IMR-90 (cell line): ENCODE measurements around the gene CYB561D1. TPM values are rescaled to one million over a fixed set of nuclear protein-coding genes. Genes with fewer than 3 reads are reported as not detected.

Experiments used
- ATAC-seq: fragments of 200-7000 bp; cut with Tn5 transposase; 2 replicates; pipeline ENCODE4 v1.9.1; 2020; ENCODE audit warnings: low read depth, mild to moderate bottlenecking, moderate library complexity
- BruUV-seq: library from RNA; stranded (reverse); fragments of 400-500 nt; replicated peaks from 2 replicates; lab custom pipeline; 2021; lab: Mats Ljungman, UMichigan
- CTCF ChIA-PET: fragments of 300-600 bp; formaldehyde crosslinking; extraction: SDS; loops from one replicate; lab custom pipeline; 2021; ENCODE audit warnings: antibody characterized with exemption; lab: Yijun Ruan, JAX
- POLR2A ChIA-PET: fragments of 300-600 bp; sonication (Branson Sonifier 250); formaldehyde crosslinking; loops from one replicate; lab custom pipeline; 2022; ENCODE audit warnings: antibody characterized with exemption; ENCODE audit not compliant: unreplicated experiment; lab: Charles Lee
- DNase-seq: peaks from one replicate; pipeline ENCODE4 v3.0.0; 2013
- H2AFZ ChIP-seq: replicated peaks from 2 replicates; pipeline ENCODE3; 2013; ENCODE audit warnings: low read length, mild to moderate bottlenecking; ENCODE audit not compliant: poor library complexity
- H2AK5ac ChIP-seq: 2 replicates; pipeline ENCODE4 v1.6.1; 2013; ENCODE audit warnings: low read depth, low read length, inconsistent platforms
- H2AK9ac ChIP-seq: replicated peaks from 2 replicates; pipeline ENCODE3; 2013; ENCODE audit warnings: mild to moderate bottlenecking, low read depth, low read length, moderate library complexity; ENCODE audit not compliant: poor library complexity
- H2BK120ac ChIP-seq: 2 replicates; pipeline ENCODE4 v1.6.1; 2013; ENCODE audit warnings: low read depth, low read length, inconsistent platforms
- H2BK15ac ChIP-seq: 3 replicates; pipeline ENCODE4 v1.6.1; 2013; ENCODE audit warnings: low read depth, low read length, inconsistent platforms
- H2BK20ac ChIP-seq: 2 replicates; pipeline ENCODE4 v1.6.1; 2013; ENCODE audit warnings: low read depth, mild to moderate bottlenecking, inconsistent platforms, low read length, moderate library complexity
- H2BK5ac ChIP-seq: 2 replicates; pipeline ENCODE4 v1.6.1; 2013; ENCODE audit warnings: mild to moderate bottlenecking, low read depth, low read length, inconsistent platforms; ENCODE audit not compliant: poor library complexity, severe bottlenecking
- H3K14ac ChIP-seq: replicated peaks from 2 replicates; pipeline ENCODE4 v1.6.1; 2013; ENCODE audit warnings: low read depth, low read length, inconsistent platforms
- H3K18ac ChIP-seq: 2 replicates; pipeline ENCODE4 v1.6.1; 2013; ENCODE audit warnings: low read depth, low read length, control low read depth
- H3K23ac ChIP-seq: 2 replicates; pipeline ENCODE4 v1.6.1; 2013; ENCODE audit warnings: low read depth, low read length, inconsistent platforms
- H3K27ac ChIP-seq: 2 replicates; pipeline ENCODE4 v1.5.1; 2013; ENCODE audit warnings: mild to moderate bottlenecking, control low read depth, low read length; ENCODE audit not compliant: insufficient read depth
- H3K27me3 ChIP-seq: 2 replicates; pipeline ENCODE4 v1.6.1; 2013; ENCODE audit warnings: low read length; ENCODE audit not compliant: control insufficient read depth, insufficient read depth
- H3K36me3 ChIP-seq: 2 replicates; pipeline ENCODE4 v1.6.1; 2013; ENCODE audit warnings: low read length, mixed read lengths; ENCODE audit not compliant: control insufficient read depth, insufficient read depth
- H3K4ac ChIP-seq: 2 replicates; pipeline ENCODE4 v1.6.1; 2013; ENCODE audit warnings: low read depth, low read length, inconsistent platforms
- H3K4me1 ChIP-seq: 2 replicates; pipeline ENCODE4 v1.6.1; 2013; ENCODE audit warnings: low read length, mixed read lengths; ENCODE audit not compliant: control insufficient read depth, insufficient read depth
- H3K4me2 ChIP-seq: 2 replicates; pipeline ENCODE4 v1.6.1; 2013; ENCODE audit warnings: low read depth, mild to moderate bottlenecking, control low read depth, low read length, moderate library complexity
- H3K4me3 ChIP-seq: 2 replicates; pipeline ENCODE4 v1.5.1; 2013; ENCODE audit warnings: low read depth, mild to moderate bottlenecking, control low read depth, low read length, moderate library complexity; ENCODE audit not compliant: insufficient read depth
- H3K56ac ChIP-seq: 2 replicates; pipeline ENCODE4 v1.6.1; 2013; ENCODE audit warnings: low read length, inconsistent platforms; ENCODE audit not compliant: insufficient read depth; ENCODE audit errors: extremely low read depth
- H3K79me1 ChIP-seq, 2 experiments: 2 replicates each; pipeline ENCODE4 v1.6.1; 2013; ENCODE audit warnings: low read length in 2 of 2, inconsistent platforms in 1 of 2, low read depth in 1 of 2
- H3K9ac ChIP-seq: 2 replicates; pipeline ENCODE4 v1.6.1; 2013; ENCODE audit warnings: low read depth, low read length, control low read depth
- H3K9me1 ChIP-seq: 2 replicates; pipeline ENCODE4 v1.6.1; 2013; ENCODE audit warnings: low read length, inconsistent platforms; ENCODE audit not compliant: insufficient read depth
- H3K9me3 ChIP-seq: 2 replicates; pipeline ENCODE4 v1.6.1; 2013; ENCODE audit warnings: low read length; ENCODE audit not compliant: control insufficient read depth, insufficient read depth
- H4K20me1 ChIP-seq: 2 replicates; pipeline ENCODE4 v1.6.1; 2013; ENCODE audit warnings: low read length, inconsistent platforms; ENCODE audit not compliant: insufficient read depth
- H4K5ac ChIP-seq: 2 replicates; pipeline ENCODE4 v1.6.1; 2013; ENCODE audit warnings: mild to moderate bottlenecking, low read depth, low read length, control low read depth
- H4K8ac ChIP-seq, 2 experiments: 2 replicates each; pipeline ENCODE4 v1.6.1; 2013; ENCODE audit warnings: low read depth in 2 of 2, low read length in 2 of 2, control low read depth in 1 of 2, inconsistent platforms in 1 of 2
- H4K91ac ChIP-seq: 2 replicates; pipeline ENCODE4 v1.6.1; 2013; ENCODE audit warnings: low read depth, low read length, inconsistent platforms; ENCODE audit not compliant: insufficient read depth
- BHLHE40 ChIP-seq: fragments of 150-350 bp; IDR thresholded peaks from 2 replicates; pipeline ENCODE4 v1.6.1; 2016; ENCODE audit warnings: mild to moderate bottlenecking, low read depth, low read length
- FOS ChIP-seq: fragments of 150-350 bp; IDR thresholded peaks from 2 replicates; pipeline ENCODE4 v1.6.1; 2016; ENCODE audit warnings: low read depth, low read length
- NFE2L2 ChIP-seq: fragments of 150-350 bp; IDR thresholded peaks from 2 replicates; pipeline ENCODE4 v1.6.1; 2016; ENCODE audit warnings: low read depth, mild to moderate bottlenecking, low read length
- RCOR1 ChIP-seq: IDR thresholded peaks from 2 replicates; pipeline ENCODE4 v1.6.1; 2012; ENCODE audit warnings: mild to moderate bottlenecking, low read length, improper control_type of control experiment; ENCODE audit not compliant: insufficient replicate concordance
- RFX5 ChIP-seq: IDR thresholded peaks from 2 replicates; pipeline ENCODE4 v1.8.0; 2012; ENCODE audit warnings: low read depth, mild to moderate bottlenecking, low read length, moderate library complexity
- WGBS, 2 experiments: methylation state at CpG; one replicate each; pipeline versions ENCODE4 v1.1.5 to v1.1.7; 2013; ENCODE audit warnings: missing lambda C conversion rate in 2 of 2; ENCODE audit not compliant: insufficient read length in 1 of 2; ENCODE audit errors: extremely low coverage in 2 of 2; 5-methylcytosine and 5-hydroxymethylcytosine counted together
- dilution Hi-C: fragments of 300-500 bp; cut with HindIII; formaldehyde crosslinking; loops from one replicate; pipeline ENCODE4 v1.14.3; 2018; ENCODE audit warnings: low sequenced_read_pairs; ENCODE audit not compliant: unreplicated experiment
- in situ Hi-C: fragments of 300-500 bp; cut with MboI; formaldehyde crosslinking; loops from 3 replicates; pipeline ENCODE4 v1.14.3; 2019; ENCODE audit warnings: low sequenced_read_pairs, inconsistent platforms, mixed read lengths
- intact Hi-C: fragments of 100-400 bp; cut with micrococcal nuclease; formaldehyde crosslinking; loops from 2 replicates; pipeline ENCODE4 v1.10.0; 2022
- polyA plus RNA-seq, 3 experiments: library from polyadenylated mRNA; depleted of rRNA; stranded (reverse); fragments of >200 nt; gene quantifications; 2 replicates each; pipeline ENCODE4 v1.2.3, GENCODE V29; 2012; ENCODE audit warnings: low replicate concordance in 1 of 3
- total RNA-seq: library from RNA; depleted of rRNA; stranded (reverse); fragments of >200 nt; gene quantifications from 2 replicates; pipeline ENCODE4 v1.2.3, GENCODE V29; 2012
- TF ChIP-seq, protein P1 (sequence below): fragments of 150-350 bp; IDR thresholded peaks from 2 replicates; pipeline ENCODE4 v1.6.1; 2017; ENCODE audit warnings: mild to moderate bottlenecking, antibody characterized with exemption, low read length, low read depth

The CYB561D1 gene
- total and polyA plus RNA-seq, 2 of the 4 experiments (the other 2 are of a cell fraction): 5.7 to 8.1 TPM

DNA sequence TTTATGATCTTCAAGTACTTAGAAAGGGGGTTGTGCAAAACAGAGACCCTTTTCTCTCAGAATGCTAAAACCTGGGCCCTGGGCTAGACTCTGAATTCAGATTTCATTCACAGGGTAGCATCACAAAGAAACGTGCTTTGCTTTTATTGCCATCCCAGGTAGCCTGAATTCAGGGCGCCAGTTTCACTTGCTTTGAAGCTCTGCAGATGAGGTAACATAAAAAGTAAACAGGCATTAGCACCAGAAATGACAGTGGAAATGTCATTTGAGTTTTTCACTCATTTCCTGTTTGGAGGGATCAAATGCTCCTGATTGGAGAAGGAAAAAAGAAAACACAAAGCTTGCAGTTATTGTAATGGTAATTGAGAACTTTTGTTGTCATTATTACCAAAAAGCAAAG is 25.0 kb upstream of the CYB561D1 start:
- H3K4ac ChIP-seq: no peak overlapping the region
- DNase-seq: no peak
- no peaks in the 10 kb centered on the region for H4K20me1 ChIP-seq
- no peak overlapping the region for H3K14ac ChIP-seq
- H2AK9ac ChIP-seq: no peak overlapping the region
- no peak overlapping the region for H3K4me3 ChIP-seq
- H3K27me3 ChIP-seq: peaks cover 72% of the 10 kb centered on the region
- no peak overlapping the region for H2BK120ac ChIP-seq
- ChIA-PET POLR2A (interaction anchor here (0.7 kb wide), 1 partner anchor 360 kb away, joined by 8 read pairs; no protein-coding TSS in a partner anchor), CTCF (interaction anchor here (0.6 to 0.7 kb wide), 2 partner anchors 14 to 680 kb away, joined by 4 read pairs; no protein-coding TSS in a partner anchor)
- H2BK20ac ChIP-seq: no peak overlapping the region
- TF ChIP-seq, protein P1, sequence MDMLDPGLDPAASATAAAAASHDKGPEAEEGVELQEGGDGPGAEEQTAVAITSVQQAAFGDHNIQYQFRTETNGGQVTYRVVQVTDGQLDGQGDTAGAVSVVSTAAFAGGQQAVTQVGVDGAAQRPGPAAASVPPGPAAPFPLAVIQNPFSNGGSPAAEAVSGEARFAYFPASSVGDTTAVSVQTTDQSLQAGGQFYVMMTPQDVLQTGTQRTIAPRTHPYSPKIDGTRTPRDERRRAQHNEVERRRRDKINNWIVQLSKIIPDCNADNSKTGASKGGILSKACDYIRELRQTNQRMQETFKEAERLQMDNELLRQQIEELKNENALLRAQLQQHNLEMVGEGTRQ: no peak
- TF ChIP-seq FOS (no peak), NFE2L2 (no peak), RCOR1 (no peak), BHLHE40 (no peak), RFX5 (no peak)
- dilution Hi-C loops (no loop called here), intact Hi-C loops (no loop called here), in situ Hi-C loops (no loop called here)
- H2AK5ac ChIP-seq: no peak overlapping the region
- no peak overlapping the region for H3K27ac ChIP-seq
- no peak overlapping the region for H3K56ac ChIP-seq
- no peak overlapping the region for H3K23ac ChIP-seq
- H3K9me1 ChIP-seq: no peaks in the 10 kb centered on the region
- H2AFZ ChIP-seq: no peak overlapping the region
- H3K9me3 ChIP-seq: no peaks in the 10 kb centered on the region
- H2BK5ac ChIP-seq: no peak overlapping the region
- no peak overlapping the region for H3K9ac ChIP-seq
- H4K5ac ChIP-seq: no peak overlapping the region
- no peak overlapping the region for H3K18ac ChIP-seq
- H3K4me2 ChIP-seq: no peak overlapping the region
- H2BK15ac ChIP-seq: no peak overlapping the region
- H3K4me1 ChIP-seq: no peaks in the 10 kb centered on the region
- no peaks in the 10 kb centered on the region for H3K36me3 ChIP-seq
- no peaks in the 10 kb centered on the region for H3K79me1 ChIP-seq
- 20% methylated on average over 1 of the region's 2 CpGs; no CpG with 5 or more reads in 1 of the 2 experiments for WGBS, 2 experiments
- ATAC-seq: no peak
- H4K91ac ChIP-seq: no peak overlapping the region
- H4K8ac ChIP-seq: no peak overlapping the region
- BruUV-seq: no TSS peak
